Loucy (cell line): ENCODE results near the gene HNF1B.

Experiments
- H2AFZ ChIP-seq: fragments of 200-600 bp; sonication (generic); 2 replicates; pipeline ENCODE4 v1.6.0; 2016; ENCODE audit warnings: antibody characterized with exemption, mild to moderate bottlenecking, low read length, moderate library complexity
- H3F3A ChIP-seq: fragments of 200-600 bp; 2 replicates; pipeline ENCODE4 v1.6.0; 2016; ENCODE audit warnings: antibody characterized with exemption, low read depth, mild to moderate bottlenecking
- H3K27me3 ChIP-seq: fragments of 200-600 bp; sonication (generic); 2 replicates; pipeline ENCODE4 v1.6.1; 2014; ENCODE audit warnings: low read length, mild to moderate bottlenecking; ENCODE audit not compliant: insufficient read depth, poor library complexity, severe bottlenecking
- H3K36me3 ChIP-seq: fragments of 200-600 bp; sonication (generic); 2 replicates; pipeline ENCODE4 v1.6.1; 2016; ENCODE audit warnings: low read length; ENCODE audit not compliant: insufficient read depth
- H3K4me1 ChIP-seq: fragments of 200-600 bp; sonication (generic); 2 replicates; pipeline ENCODE4 v1.5.1; 2014; ENCODE audit warnings: low read length, mild to moderate bottlenecking; ENCODE audit not compliant: insufficient read depth, poor library complexity, severe bottlenecking
- H3K4me2 ChIP-seq: fragments of 200-600 bp; sonication (generic); 2 replicates; pipeline ENCODE4 v1.6.0; 2014; ENCODE audit warnings: antibody characterized with exemption, low read length, low read depth, mild to moderate bottlenecking; ENCODE audit not compliant: poor library complexity, severe bottlenecking
- H3K4me3 ChIP-seq: fragments of 200-600 bp; sonication (generic); 2 replicates; pipeline ENCODE4 v1.5.1; 2014; ENCODE audit warnings: low read length, mild to moderate bottlenecking, mixed read lengths; ENCODE audit not compliant: poor library complexity, severe bottlenecking
- H3K79me2 ChIP-seq: fragments of 200-600 bp; sonication (generic); 2 replicates; pipeline ENCODE4 v1.6.1; 2014; ENCODE audit warnings: low read length; ENCODE audit not compliant: insufficient read depth
- H3K9ac ChIP-seq: fragments of 200-600 bp; sonication (generic); 2 replicates; pipeline ENCODE4 v1.6.0; 2014; ENCODE audit warnings: mild to moderate bottlenecking, low read depth, low read length, moderate library complexity; ENCODE audit not compliant: poor library complexity, severe bottlenecking
- H3K9me2 ChIP-seq: fragments of 200-600 bp; sonication (generic); replicated peaks from 2 replicates; pipeline ENCODE4 v1.6.1; 2016; ENCODE audit warnings: low read depth, low read length, mixed read lengths
- H3K9me3 ChIP-seq: fragments of 200-600 bp; sonication (generic); 2 replicates; pipeline ENCODE4 v1.6.1; 2014; ENCODE audit warnings: mild to moderate bottlenecking, antibody characterized with exemption, low read length, low read depth; ENCODE audit not compliant: insufficient read depth
- H4K20me1 ChIP-seq: fragments of 200-600 bp; sonication (generic); 2 replicates; pipeline ENCODE4 v1.6.0; 2014; ENCODE audit warnings: antibody characterized with exemption, low read length, mild to moderate bottlenecking; ENCODE audit not compliant: insufficient read depth, poor library complexity, severe bottlenecking
- CTCF ChIP-seq: fragments of 200-600 bp; sonication (generic); conservative IDR thresholded peaks from 2 replicates; pipeline ENCODE4 v1.5.1; 2014; ENCODE audit warnings: mild to moderate bottlenecking, antibody characterized with exemption, low read length
- EZH2phosphoT487 ChIP-seq: fragments of 200-600 bp; IDR thresholded peaks from 2 replicates; pipeline ENCODE4 v1.6.1; 2018; ENCODE audit warnings: antibody characterized with exemption, mild to moderate bottlenecking, moderate library complexity, borderline replicate concordance

HNF1B gene

GRCh38 chr17:37737971-37738370 is 6.9 kb downstream of the HNF1B start:
- Histone ChIP-seq H3K9me3 (no peaks in the 10 kb centered on the region), H3K4me2 (no peak overlapping the region), H4K20me1 (no peaks in the 10 kb centered on the region), H3K27me3 (no peaks in the 10 kb centered on the region), H3K36me3 (no peaks in the 10 kb centered on the region), H3K4me3 (no peak overlapping the region), H3K4me1 (no peaks in the 10 kb centered on the region), H2AFZ (no peak overlapping the region), H3K9ac (no peak overlapping the region), H3K9me2 (no peaks in the 10 kb centered on the region), H3F3A (no peaks in the 10 kb centered on the region), H3K79me2 (no peaks in the 10 kb centered on the region)
- TF ChIP-seq EZH2phosphoT487 (no peak), CTCF (no peak)

DNA sequence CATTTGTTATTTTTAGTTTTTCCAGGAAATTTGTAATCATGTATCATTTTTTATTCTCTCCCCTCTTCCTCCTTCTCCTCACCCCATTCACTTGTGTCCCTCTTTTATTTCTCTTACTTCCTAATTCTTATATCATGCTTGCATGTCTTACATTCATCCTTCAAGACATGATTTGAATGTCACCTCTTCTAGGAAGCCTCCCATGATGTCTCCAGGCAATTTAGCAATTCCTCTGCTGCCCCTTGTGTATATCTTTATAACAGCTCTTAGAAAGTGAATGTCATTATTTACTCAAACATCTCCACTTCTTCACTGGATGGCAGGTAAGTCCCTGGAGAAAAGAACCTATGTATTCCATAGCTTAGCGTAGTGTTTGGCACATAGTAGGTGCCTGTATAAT is 7.8 kb downstream of the HNF1B start:
- no peak overlapping the region for H3K9ac ChIP-seq
- no peaks in the 10 kb centered on the region for H3K36me3 ChIP-seq
- no peak overlapping the region for H3K4me2 ChIP-seq
- H3K4me1 ChIP-seq = no peaks in the 10 kb centered on the region
- H3K27me3 ChIP-seq = no peaks in the 10 kb centered on the region
- no peak overlapping the region for H3K4me3 ChIP-seq
- no peaks in the 10 kb centered on the region for H3K9me2 ChIP-seq
- H3K79me2 ChIP-seq = no peaks in the 10 kb centered on the region
- H2AFZ ChIP-seq = no peak overlapping the region
- no peaks in the 10 kb centered on the region for H3K9me3 ChIP-seq
- no peaks in the 10 kb centered on the region for H3F3A ChIP-seq
- TF ChIP-seq EZH2phosphoT487 (no peak), CTCF (peak; percentile 49)
- no peaks in the 10 kb centered on the region for H4K20me1 ChIP-seq

- H3K4me2 ChIP-seq = no peak overlapping the region
- H3K79me2 ChIP-seq = no peaks in the 10 kb centered on the region
- H3K9me2 ChIP-seq = no peaks in the 10 kb centered on the region
- no peak overlapping the region for H2AFZ ChIP-seq
- no peaks in the 10 kb centered on the region for H3K4me1 ChIP-seq
- no peaks in the 10 kb centered on the region for H3K27me3 ChIP-seq
- no peak overlapping the region for H3K9ac ChIP-seq
- no peaks in the 10 kb centered on the region for H3F3A ChIP-seq
- H3K9me3 ChIP-seq = no peaks in the 10 kb centered on the region
- TF ChIP-seq EZH2phosphoT487 (no peak), CTCF (no peak)
- no peaks in the 10 kb centered on the region for H4K20me1 ChIP-seq
- no peaks in the 10 kb centered on the region for H3K36me3 ChIP-seq
- H3K4me3 ChIP-seq = no peak overlapping the region
Observed at GRCh38 chr17:37736428-37736827, 8.4 kb downstream of the HNF1B start.
